Effector memory CD4-positive, alpha-beta T cell (primary cell): ENCODE results near the gene TMEM117.
"Not testable (repeated sequence)": the region's sequence is repeated elsewhere in the genome, so short reads cannot be mapped to it uniquely, and the experiment has no call there.

ENCODE experiments used
- DNase-seq, 3 donors: peaks; one replicate each; pipeline ENCODE4 v3.0.0-alpha.2; 2020
- H3K27ac ChIP-seq: 2 replicates; pipeline ENCODE4 v1.7.0; 2013; ENCODE audit warnings: mild to moderate bottlenecking, low read length, moderate library complexity; ENCODE audit not compliant: insufficient read depth, poor library complexity, severe bottlenecking
- H3K27me3 ChIP-seq: replicated peaks from 2 replicates; pipeline ENCODE4 v1.7.0; 2013; ENCODE audit warnings: mild to moderate bottlenecking, low read length; ENCODE audit not compliant: insufficient read depth, control insufficient read depth, poor library complexity, severe bottlenecking
- H3K36me3 ChIP-seq: 2 replicates; pipeline ENCODE4 v1.7.0; 2013; ENCODE audit warnings: mild to moderate bottlenecking, low read length, moderate library complexity; ENCODE audit not compliant: control insufficient read depth, insufficient read depth
- H3K4me1 ChIP-seq: 2 replicates; pipeline ENCODE4 v1.7.0; 2013; ENCODE audit warnings: low read length, mild to moderate bottlenecking; ENCODE audit not compliant: control insufficient read depth, insufficient read depth, poor library complexity, severe bottlenecking
- H3K4me3 ChIP-seq: 2 replicates; pipeline ENCODE4 v1.7.0; 2013; ENCODE audit warnings: low read length, low read depth, mild to moderate bottlenecking; ENCODE audit not compliant: insufficient read depth, poor library complexity, severe bottlenecking
- H3K9me3 ChIP-seq: 2 replicates; pipeline ENCODE4 v1.7.0; 2013; ENCODE audit warnings: mild to moderate bottlenecking, low read length, moderate library complexity; ENCODE audit not compliant: control insufficient read depth

Gene TMEM117

DNA sequence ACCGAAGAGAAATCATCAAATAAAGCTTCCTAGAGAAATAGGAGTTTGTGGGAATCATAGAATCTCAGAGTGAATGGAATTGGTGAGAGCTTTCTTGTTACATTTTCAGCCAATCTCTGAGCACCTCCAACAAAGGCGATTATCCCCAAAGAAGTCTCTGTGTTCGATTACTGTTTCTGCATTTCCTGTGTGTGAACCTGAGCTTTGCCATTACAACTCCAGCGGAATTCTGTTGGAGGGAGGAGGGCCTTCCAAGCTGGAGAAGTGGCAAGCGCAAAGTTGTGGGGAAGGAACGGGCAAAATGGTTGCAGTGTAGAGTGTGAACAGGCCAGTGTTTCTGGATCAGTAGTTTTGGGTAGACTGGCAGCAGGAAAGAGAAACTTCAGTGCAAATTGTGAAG lies 23.1 kb downstream of the TMEM117 start:
- Histone ChIP-seq H3K27ac (no peak overlapping the region), H3K4me3 (no peak overlapping the region), H3K27me3 (no peaks in the 10 kb centered on the region), H3K36me3 (no peaks in the 10 kb centered on the region), H3K9me3 (no peaks in the 10 kb centered on the region), H3K4me1 (no peaks in the 10 kb centered on the region)
- no peak for DNase-seq

GRCh38 chr12:43861015-43861839 lies 25.3 kb downstream of the TMEM117 start:
- Histone ChIP-seq H3K9me3 (no peaks in the 10 kb centered on the region), H3K36me3 (no peaks in the 10 kb centered on the region), H3K27me3 (no peaks in the 10 kb centered on the region), H3K4me1 (no peaks in the 10 kb centered on the region), H3K4me3 (no peak overlapping the region), H3K27ac (no peak overlapping the region)
- no peak for DNase-seq

- H3K27me3 ChIP-seq: no peaks in the 10 kb centered on the region
- no peak overlapping the region for H3K27ac ChIP-seq
- H3K9me3 ChIP-seq: no peaks in the 10 kb centered on the region
- H3K4me1 ChIP-seq: no peaks in the 10 kb centered on the region
- no peaks in the 10 kb centered on the region for H3K36me3 ChIP-seq
- DNase-seq: no peak
- no peak overlapping the region for H3K4me3 ChIP-seq
Observed at GRCh38 chr12:43861840-43862150, 25.9 kb downstream of the TMEM117 start.

GRCh38 chr12:43863770-43864366 lies 28.0 kb downstream of the TMEM117 start:
- Histone ChIP-seq H3K27me3 (no peaks in the 10 kb centered on the region), H3K4me1 (no peaks in the 10 kb centered on the region), H3K4me3 (no peak overlapping the region), H3K9me3 (no peaks in the 10 kb centered on the region), H3K36me3 (no peaks in the 10 kb centered on the region), H3K27ac (no peak overlapping the region)
- no peak for DNase-seq

- not testable (repeated sequence) for H3K36me3 ChIP-seq, H3K4me1 ChIP-seq, H3K9me3 ChIP-seq, H3K27ac ChIP-seq, H3K27me3 ChIP-seq, H3K4me3 ChIP-seq, DNase-seq
Observed at GRCh38 chr12:43864557-43864956, 28.7 kb downstream of the TMEM117 start.

- H3K9me3 ChIP-seq: no peaks in the 10 kb centered on the region
- H3K36me3 ChIP-seq: no peaks in the 10 kb centered on the region
- no peaks in the 10 kb centered on the region for H3K4me1 ChIP-seq
- DNase-seq: no peak
- no peak overlapping the region for H3K27ac ChIP-seq
- no peak overlapping the region for H3K4me3 ChIP-seq
- H3K27me3 ChIP-seq: no peaks in the 10 kb centered on the region
Observed at GRCh38 chr12:43869184-43869583, 33.3 kb downstream of the TMEM117 start.

DNA sequence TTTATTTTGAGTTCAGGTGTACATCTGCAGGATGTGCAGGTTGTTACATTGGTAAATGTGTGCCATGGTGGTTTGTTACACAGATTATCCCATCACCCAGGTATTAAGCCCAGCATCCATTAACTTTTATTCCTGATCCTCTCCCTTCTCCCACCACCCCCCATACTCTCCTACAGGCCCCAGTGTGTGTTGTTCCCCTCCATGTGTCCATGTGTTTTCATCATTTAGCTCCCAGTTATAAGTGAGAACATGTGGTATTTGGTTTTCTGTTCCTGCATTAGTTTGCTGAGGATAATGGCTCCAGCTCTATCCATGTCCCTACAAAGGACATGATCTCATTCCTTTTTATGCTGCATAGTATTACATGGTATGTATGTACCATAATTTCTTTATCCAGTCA lies 33.9 kb downstream of the TMEM117 start:
- not testable (repeated sequence) for H3K4me3 ChIP-seq, H3K36me3 ChIP-seq, DNase-seq, H3K27ac ChIP-seq, H3K4me1 ChIP-seq, H3K27me3 ChIP-seq, H3K9me3 ChIP-seq

GRCh38 chr12:43871258-43871657 lies 35.4 kb downstream of the TMEM117 start:
- not testable (repeated sequence) for H3K27me3 ChIP-seq, H3K9me3 ChIP-seq, H3K27ac ChIP-seq, H3K4me3 ChIP-seq, H3K4me1 ChIP-seq, H3K36me3 ChIP-seq, DNase-seq

GRCh38 chr12:43872396-43872795 lies 36.5 kb downstream of the TMEM117 start:
- H3K27ac ChIP-seq: no peak overlapping the region
- no peaks in the 10 kb centered on the region for H3K36me3 ChIP-seq
- no peaks in the 10 kb centered on the region for H3K27me3 ChIP-seq
- DNase-seq: no peak
- H3K4me3 ChIP-seq: no peak overlapping the region
- no peaks in the 10 kb centered on the region for H3K9me3 ChIP-seq
- no peaks in the 10 kb centered on the region for H3K4me1 ChIP-seq

DNA sequence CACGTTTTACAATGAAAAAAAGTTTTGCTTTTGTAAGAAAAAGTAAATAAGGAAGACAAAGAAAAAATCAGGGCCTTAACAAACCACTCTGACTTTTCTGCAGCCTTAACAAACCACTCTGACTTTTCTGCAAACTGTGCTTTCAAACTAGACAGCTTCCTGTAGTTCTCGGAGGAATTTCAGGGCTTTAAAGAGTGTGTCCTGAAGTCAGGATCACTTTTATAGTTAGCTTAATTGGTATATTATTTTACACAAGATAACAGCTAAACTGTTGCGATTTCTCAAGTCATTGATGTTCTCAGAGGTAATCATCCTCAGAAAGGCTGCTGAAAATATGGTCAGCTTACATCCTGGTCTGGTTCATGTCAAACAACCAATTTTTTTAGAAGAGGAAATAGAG lies 42.2 kb downstream of the TMEM117 start:
- H3K27me3 ChIP-seq: no peaks in the 10 kb centered on the region
- no peaks in the 10 kb centered on the region for H3K4me1 ChIP-seq
- no peaks in the 10 kb centered on the region for H3K9me3 ChIP-seq
- no peak for DNase-seq
- no peak overlapping the region for H3K4me3 ChIP-seq
- H3K36me3 ChIP-seq: no peaks in the 10 kb centered on the region
- H3K27ac ChIP-seq: no peak overlapping the region
